Mesenteric fat pad (tissue), 1 donor: ENCODE results near the gene PPM1L. TPM values are rescaled to one million over a fixed set of nuclear protein-coding genes. Genes with fewer than 3 reads are reported as not detected.

Experiments
- DNase-seq: peaks from one replicate; pipeline ENCODE4 v3.0.0-alpha.2; 2020; ENCODE audit warnings: low spot score
- total RNA-seq: library from RNA; stranded (reverse); fragmentation: NEBNext Ultra II Directional; extraction: Animal tissue kit (Norgen Biotek cat#: 25700); gene quantifications from one replicate; pipeline ENCODE4 v1.2.1, GENCODE V29; 2021
- donor health status: DM: yes; HTN: yes; CAD: no.

The PPM1L gene
- total RNA-seq, 1 donor from 2014 or later: 12.7 TPM

DNA sequence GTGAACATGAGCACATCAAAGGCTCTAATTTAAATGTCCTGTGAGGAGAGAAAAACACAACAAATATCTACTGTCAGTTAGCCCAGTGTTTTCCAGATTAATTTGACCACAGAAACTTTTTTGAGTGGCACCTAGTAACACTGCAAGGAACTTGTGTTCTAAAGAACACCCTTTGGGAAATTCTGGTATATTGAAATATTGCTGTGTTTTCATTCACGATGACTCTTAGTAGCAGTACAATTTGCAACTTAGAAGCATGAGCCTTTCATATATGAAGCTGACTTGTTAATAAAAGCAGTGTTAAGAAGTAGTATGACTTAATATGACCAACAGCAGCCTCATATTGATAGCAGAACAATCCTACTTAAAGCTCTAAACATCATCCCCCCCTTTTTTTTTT, 317.1 kb downstream of the PPM1L start:
- DNase-seq: no peak

DNA sequence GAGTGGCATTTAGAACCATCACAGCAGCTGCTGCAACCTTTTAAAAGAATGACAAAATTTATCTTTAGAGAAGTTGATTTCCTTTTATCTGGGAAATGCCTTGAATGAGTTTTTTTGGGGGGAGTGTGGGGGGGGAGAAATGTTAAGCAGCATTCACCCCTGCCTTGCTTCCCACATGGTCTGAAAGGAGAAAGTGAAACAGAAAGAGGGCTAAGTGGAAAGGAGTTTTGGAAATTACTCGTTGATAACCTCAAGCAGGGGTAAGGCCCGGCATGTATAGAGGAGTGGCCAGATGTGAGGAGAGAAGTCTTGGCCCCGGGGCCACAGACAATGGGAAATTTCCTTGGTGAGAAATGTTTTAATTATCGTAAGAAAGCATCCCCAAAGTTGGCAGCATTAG, 325.6 kb downstream of the PPM1L start:
- no peak for DNase-seq

DNA sequence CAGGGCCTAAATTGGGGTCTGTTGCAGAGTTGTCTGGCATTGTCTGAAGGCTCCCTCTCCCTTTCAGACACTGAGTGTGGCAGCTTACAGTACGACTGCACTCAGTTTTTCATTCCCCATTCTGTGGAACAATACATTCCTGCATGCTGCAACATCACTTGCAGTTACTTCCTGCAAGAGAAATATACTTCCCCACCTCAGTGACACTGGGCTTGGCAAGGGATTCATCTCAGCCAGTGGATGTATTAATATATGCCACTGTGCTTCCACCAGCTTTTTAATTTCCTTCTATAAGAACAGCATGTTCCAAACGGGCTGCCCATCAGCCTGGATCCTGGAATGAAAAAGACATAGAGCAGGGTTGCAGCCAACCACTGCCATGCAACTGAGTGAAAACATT, 326.0 kb downstream of the PPM1L start:
- no peak for DNase-seq

DNA sequence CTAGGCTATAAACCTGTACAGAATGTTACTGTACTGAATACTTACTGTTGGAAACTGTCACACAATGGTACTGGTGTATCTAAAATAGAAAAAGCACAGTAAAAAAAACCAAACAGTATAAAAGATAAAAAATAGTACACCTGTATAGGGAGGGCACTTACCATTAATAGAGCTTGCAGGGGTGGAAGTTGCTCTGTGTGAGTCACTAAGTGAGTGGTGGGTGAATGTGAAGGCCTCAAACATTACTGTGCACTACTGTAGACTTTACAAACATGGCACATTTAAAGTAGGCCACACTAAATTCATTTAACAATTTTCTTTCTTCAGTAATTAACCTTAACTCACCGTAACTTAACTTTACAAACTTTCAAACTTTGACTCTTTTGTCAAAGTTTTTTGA, 327.1 kb downstream of the PPM1L start:
- DNase-seq: no peak

DNA sequence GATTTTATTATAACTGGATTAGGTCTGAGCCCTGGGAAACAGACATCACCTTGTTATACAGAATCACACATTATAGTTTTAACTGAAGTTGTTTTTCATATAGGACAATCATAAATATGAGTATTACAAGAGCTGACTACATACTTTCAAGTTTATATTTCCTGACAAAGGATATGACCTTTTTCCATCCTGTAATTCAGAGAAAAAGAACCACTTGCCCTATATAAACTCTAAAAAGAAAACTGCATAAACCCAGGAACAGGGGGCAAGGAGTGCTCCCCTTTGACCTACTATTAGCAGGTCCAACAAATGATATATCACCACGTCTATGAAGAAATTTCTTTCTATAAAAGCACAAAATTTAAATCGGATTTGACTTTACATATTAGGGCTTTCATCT, 328.2 kb downstream of the PPM1L start:
- no peak for DNase-seq

DNA sequence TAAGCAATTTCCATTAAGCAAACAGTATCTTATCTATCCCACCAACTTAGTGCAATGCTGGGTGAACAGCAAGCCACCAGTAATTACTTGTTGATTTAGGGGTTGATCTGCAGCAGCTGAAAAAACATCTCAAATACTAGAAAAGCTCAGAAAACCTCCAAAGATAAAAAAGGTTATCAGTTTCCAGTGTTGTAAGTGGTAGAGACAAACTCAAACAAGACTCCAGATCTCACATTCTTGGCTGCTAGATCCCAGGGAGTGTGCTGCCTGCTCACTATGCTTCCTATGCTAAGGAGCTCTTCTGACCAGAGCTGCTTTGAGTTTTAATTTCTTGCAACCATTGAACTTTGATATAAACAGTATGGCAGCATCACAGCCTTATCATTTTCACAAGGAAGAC, 337.9 kb downstream of the PPM1L start:
- DNase-seq: no peak

DNA sequence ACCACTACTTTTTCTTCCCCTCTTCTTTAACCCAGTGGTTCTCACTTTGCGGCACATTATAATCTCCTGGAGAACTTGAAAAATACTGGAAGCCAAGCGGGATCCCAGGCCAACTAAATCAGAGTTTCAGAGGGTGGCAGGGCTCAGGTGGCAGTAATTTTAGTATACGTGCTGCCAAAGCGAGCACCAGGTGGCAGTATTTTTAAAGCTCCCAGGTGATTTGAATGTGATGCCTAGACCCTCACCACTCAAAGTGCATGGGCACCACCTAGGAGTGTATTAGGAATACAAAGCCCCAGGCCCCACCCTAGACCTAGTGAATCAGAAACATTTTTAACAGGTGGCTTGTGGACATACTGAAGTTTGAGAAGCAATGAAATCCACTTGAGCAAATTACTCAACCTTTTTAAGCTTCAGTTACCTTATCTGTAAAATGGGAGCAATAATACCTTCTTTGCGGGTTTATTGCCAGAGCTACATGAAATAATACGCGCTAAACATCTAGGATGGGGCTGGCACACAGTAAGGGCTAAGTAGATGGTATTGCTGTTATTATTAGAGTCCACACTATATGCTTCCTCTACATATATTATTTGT, 340.8 kb downstream of the PPM1L start:
- no peak for DNase-seq

DNA sequence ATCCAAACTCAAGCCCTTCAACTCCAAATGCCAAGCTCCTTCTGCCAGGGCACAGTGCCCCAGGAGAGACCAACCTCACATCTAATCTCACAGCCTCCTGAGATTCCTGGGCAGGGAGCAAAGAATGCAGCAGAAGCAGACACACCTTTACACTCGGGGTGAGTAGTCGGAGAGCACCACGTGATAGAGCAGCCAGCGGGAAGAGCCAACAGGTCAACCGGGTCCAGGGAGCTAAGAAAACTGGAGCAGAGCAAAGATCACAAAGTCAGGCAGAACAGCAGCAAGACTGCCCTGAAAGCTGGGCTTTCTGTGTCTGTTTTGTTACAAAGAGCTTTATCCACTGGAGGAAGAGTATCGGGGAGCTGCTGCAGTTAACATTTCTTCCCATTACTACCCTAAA, 345.0 kb downstream of the PPM1L start:
- no peak for DNase-seq

DNA sequence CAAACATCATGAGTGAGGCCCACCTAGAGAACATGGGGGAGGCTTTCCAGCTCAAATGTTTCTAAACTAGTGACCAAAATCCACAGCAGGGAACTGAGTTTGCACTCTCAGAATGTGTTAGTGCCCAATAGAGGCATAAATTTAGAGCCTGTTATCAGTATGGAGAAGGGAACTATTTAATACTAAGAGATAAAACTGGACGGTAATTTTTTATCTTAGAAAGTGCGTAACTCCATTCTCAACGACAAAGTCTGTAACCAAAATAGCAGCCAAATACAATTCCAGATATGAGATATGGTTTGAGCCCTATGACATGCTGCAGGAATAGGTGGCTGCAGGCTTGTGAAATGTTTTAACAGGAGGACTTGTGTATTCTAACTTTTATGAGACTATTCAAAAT, 345.6 kb downstream of the PPM1L start:
- DNase-seq: no peak

DNA sequence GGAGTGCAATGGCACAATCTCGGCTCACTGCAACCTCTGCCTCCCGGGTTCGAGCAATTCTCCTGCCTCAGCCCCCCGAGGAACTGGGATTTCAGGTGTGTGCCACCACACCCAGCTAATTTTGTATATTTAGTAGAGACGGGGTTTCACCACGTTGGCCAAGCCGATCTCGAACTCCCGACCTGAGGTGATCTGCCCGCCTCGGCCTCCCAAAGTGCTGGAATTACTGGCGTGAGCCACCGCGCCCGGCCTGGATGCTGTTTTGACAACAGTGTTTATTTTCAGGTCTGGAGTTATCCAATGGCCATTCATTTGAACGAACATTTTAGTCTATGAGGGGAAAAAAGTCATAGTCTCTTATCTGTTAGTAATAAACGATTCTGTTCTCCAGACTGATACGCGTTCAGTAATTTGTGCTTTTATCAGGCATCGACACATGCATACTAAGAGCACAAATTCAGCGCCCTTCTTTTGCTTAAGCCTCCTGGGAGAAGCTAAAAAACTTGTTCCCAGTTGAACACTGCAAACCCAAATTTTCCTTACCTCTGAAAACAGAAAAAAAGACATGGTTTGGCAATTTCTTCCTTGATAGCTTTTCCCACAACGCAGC, 347.9 kb downstream of the PPM1L start:
- no peak for DNase-seq

DNA sequence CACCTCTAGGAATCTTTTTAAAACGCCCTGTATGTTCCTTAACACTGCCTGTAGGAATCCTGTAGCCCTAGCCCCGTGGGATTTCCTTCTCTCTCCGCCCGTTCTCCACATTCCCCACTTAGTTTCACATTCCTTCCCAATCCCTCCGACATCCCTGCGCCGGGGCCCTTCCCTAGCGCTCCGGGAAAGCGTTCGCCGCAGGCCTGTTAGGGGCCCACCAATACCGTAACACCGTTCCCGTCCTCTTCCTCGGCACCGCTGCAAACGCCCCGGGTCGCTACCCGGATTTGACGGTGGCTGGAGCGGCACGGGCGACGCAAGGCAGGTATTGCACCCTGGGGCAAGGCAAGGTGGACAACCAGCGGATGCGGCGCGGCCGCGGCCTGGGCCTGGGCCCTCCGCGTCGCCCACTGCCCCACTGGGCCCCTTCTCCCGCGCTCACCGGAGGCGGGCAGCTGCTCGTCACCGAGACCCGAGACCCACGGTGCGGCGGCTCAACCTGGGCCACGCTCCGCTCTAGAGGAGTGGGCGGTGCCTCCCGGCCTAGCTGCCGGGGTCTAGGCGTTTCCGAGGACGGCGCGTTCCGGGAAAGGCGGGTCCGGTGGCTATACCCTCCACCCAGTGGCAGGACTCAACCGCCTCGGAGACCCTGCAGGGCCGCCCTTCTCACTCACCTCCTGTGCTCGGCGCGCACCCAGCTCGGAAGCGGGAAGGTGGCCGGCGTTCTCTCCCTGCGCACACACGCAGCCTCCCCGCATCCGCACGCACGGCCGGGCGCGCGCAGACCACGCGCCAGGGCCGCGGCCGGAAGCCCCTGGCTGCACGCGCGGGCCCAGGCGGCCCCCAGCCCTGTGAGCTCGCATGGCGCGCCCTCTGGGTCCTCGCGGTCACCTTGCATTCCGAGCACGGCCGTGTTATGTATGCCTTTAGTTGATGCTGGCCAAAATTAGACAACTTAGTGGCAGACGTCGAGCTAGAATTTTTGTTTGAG, 348.8 kb downstream of the PPM1L start, which contains the start of gene B3GALNT1:
Gene B3GALNT1 (minus strand): TSS at position 789 of the 991 bp plus-strand sequence. CDS start 18,595 bp downstream, outside the sequence.
- no peak for DNase-seq

DNA sequence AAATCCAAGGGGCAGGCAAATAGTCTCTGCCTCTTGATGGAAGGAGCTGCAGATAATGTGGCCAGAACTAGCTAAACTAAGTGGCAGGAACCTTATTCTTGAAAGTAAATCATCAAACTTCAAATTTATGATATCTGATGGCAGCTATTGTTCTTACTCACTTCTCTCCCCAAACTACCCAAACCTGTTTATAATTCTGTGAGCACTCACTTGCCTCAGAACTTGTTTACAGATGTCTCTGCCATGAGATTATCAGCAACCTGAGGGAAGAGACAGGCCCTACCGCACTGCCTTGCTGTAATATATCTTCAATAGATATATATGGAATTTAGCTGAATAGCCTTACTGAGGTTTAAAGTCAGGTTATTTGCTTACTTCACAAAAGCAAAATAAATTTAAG, 351.3 kb downstream of the PPM1L start:
- DNase-seq: no peak

DNA sequence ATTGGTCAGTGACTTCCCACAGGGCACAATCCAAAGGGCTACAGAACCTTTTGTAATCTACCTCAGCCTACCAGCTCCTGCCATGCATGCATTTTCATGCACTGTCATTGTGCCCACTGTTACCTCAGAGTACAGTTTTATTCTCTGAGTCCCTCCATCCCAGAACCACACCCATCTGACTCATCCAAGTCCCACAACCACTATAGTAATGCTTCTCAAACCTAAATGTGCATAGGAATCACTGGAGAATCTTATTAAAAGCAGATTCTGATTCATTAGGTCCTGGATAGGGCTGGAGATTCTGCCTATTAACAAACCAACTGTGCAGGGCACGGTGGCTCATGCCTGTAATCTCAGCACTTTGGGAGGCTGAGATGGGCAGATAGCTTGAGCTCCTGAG, 352.8 kb downstream of the PPM1L start:
- DNase-seq: no peak

DNA sequence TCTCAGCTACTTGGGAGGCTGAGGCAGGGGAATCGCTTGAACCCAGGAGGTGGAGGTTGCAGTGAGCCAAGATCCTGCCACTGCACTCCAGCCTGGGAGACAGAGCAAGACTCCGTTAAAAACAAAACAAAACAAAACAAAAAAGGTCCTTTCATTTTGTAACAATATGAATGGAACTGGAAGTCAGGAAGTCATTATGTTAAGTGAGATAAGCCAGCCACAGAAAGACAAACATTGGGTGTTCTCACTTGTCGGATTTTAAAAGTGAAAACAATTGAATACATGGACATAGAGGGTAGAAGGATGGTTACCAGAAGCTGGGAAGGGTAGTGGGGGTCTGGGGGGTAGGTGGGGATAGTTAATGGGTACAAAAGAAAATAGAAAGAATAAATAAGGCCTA, 361.6 kb downstream of the PPM1L start:
- no peak for DNase-seq

DNA sequence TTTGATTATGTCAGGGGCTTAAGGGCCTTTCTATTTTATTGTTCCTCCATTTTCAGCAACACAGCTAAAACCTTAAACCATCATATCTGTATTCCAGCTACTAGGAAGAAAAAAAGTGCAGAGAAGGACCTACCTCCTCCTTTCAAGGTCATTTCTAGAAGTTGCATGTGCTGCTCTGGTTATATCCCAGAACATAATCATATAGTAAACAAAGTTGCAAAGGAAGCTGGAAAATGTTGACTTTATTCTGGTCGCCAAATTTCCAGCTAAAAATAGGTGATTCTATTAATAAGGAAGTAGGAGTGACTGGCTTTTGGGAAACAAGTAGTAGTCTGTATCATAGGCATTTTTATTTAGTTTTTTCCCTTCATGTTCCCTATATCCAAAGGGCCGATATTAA, 370.5 kb downstream of the PPM1L start:
- DNase-seq: no peak

Other genes starting within 250 kb of the PPM1L start
- gene KPNA4, start 190.7 kb upstream of the PPM1L start, total RNA-seq: 64.3 TPM
- not detected for gene ARL14, start 79.1 kb upstream of the PPM1L start, total RNA-seq